H9 (cell line): ENCODE measurements around the gene CTH. TPM values are rescaled to one million over a fixed set of nuclear protein-coding genes. Genes with fewer than 3 reads are reported as not detected.

Source experiments
- DNase-seq: peaks from one replicate; pipeline ENCODE4 v3.0.0-alpha.2; 2017
- H2AFZ ChIP-seq: one replicate; pipeline ENCODE4 v1.6.1; 2013; ENCODE audit warnings: mild to moderate bottlenecking, low read length, control low read depth, moderate library complexity
- H2AK5ac ChIP-seq: 2 replicates; pipeline ENCODE4 v1.6.1; 2013; ENCODE audit warnings: low read length, control low read depth, mixed read lengths; ENCODE audit not compliant: insufficient read length
- H2BK120ac ChIP-seq: one replicate; pipeline ENCODE4 v1.6.1; 2013; ENCODE audit warnings: low read depth, mild to moderate bottlenecking, low read length, control low read depth, inconsistent platforms; ENCODE audit not compliant: poor library complexity, severe bottlenecking
- H2BK12ac ChIP-seq: 2 replicates; pipeline ENCODE4 v1.6.1; 2013; ENCODE audit warnings: low read length, control low read depth, mixed read lengths, low read depth; ENCODE audit not compliant: insufficient read length
- H2BK15ac ChIP-seq: 2 replicates; pipeline ENCODE4 v1.6.1; 2013; ENCODE audit warnings: low read depth, low read length, control low read depth
- H2BK20ac ChIP-seq: one replicate; pipeline ENCODE4 v1.6.1; 2013; ENCODE audit warnings: low read depth, mild to moderate bottlenecking, low read length, control low read depth, inconsistent platforms; ENCODE audit not compliant: poor library complexity, severe bottlenecking
- H2BK5ac ChIP-seq: 2 replicates; pipeline ENCODE4 v1.6.1; 2013; ENCODE audit warnings: low read length, control low read depth, mixed read lengths; ENCODE audit not compliant: insufficient read length
- H3K14ac ChIP-seq: 2 replicates; pipeline ENCODE4 v1.6.1; 2013; ENCODE audit warnings: low read length, control low read depth; ENCODE audit not compliant: insufficient read depth
- H3K18ac ChIP-seq: 2 replicates; pipeline ENCODE4 v1.6.1; 2013; ENCODE audit warnings: low read depth, mild to moderate bottlenecking, mixed read lengths, low read length, control low read depth; ENCODE audit not compliant: insufficient read length
- H3K23ac ChIP-seq: 2 replicates; pipeline ENCODE4 v1.6.1; 2013; ENCODE audit warnings: low read length, control low read depth, mixed read lengths, low read depth; ENCODE audit not compliant: insufficient read length
- H3K23me2 ChIP-seq: 2 replicates; pipeline ENCODE4 v1.6.1; 2013; ENCODE audit warnings: low read depth, mild to moderate bottlenecking, mixed read lengths, low read length, control low read depth; ENCODE audit not compliant: insufficient read length, poor library complexity, severe bottlenecking
- H3K27ac ChIP-seq: 2 replicates; pipeline ENCODE4 v1.5.1; 2013; ENCODE audit warnings: low read length, control low read depth, mixed read lengths, low read depth; ENCODE audit not compliant: insufficient read length
- H3K27me3 ChIP-seq: 2 replicates; pipeline ENCODE4 v1.6.1; 2013; ENCODE audit warnings: low read length, control low read depth, inconsistent platforms; ENCODE audit not compliant: insufficient read depth
- H3K4ac ChIP-seq: 2 replicates; pipeline ENCODE4 v1.6.1; 2013; ENCODE audit warnings: low read depth, mild to moderate bottlenecking, control low read depth, inconsistent platforms, low read length, moderate library complexity
- H3K4me1 ChIP-seq: 2 replicates; pipeline ENCODE4 v1.6.1; 2013; ENCODE audit warnings: low read length, control low read depth, inconsistent platforms; ENCODE audit not compliant: insufficient read depth
- H3K4me2 ChIP-seq: 2 replicates; pipeline ENCODE4 v1.6.1; 2013; ENCODE audit warnings: low read length, control low read depth, mixed read lengths; ENCODE audit not compliant: insufficient read length, insufficient read depth
- H3K56ac ChIP-seq: 2 replicates; pipeline ENCODE4 v1.6.1; 2013; ENCODE audit warnings: low read depth, mild to moderate bottlenecking, mixed read lengths, low read length, control low read depth; ENCODE audit not compliant: insufficient read length
- H3K79me1 ChIP-seq: 2 replicates; pipeline ENCODE4 v1.6.1; 2013; ENCODE audit warnings: low read depth, mild to moderate bottlenecking, moderate library complexity, low read length, control low read depth, inconsistent platforms; ENCODE audit not compliant: insufficient read depth, poor library complexity, severe bottlenecking
- H3K79me2 ChIP-seq: 2 replicates; pipeline ENCODE4 v1.6.1; 2013; ENCODE audit warnings: low read length, control low read depth, inconsistent platforms; ENCODE audit not compliant: insufficient read depth
- H3K9ac ChIP-seq: 2 replicates; pipeline ENCODE4 v1.6.1; 2013; ENCODE audit warnings: low read length, control low read depth, mixed read lengths; ENCODE audit not compliant: insufficient read length; ENCODE audit errors: extremely low read depth
- H3K9me3 ChIP-seq: one replicate; pipeline ENCODE4 v1.6.1; 2013; ENCODE audit warnings: low read depth, low read length, inconsistent platforms; ENCODE audit not compliant: control insufficient read depth
- H3T11ph ChIP-seq: one replicate; pipeline ENCODE4 v1.6.1; 2013; ENCODE audit warnings: mild to moderate bottlenecking, low read length, control low read depth, inconsistent platforms
- H4K20me1 ChIP-seq: one replicate; pipeline ENCODE4 v1.6.1; 2013; ENCODE audit not compliant: control insufficient read depth, insufficient read length, insufficient read depth
- H4K5ac ChIP-seq: 2 replicates; pipeline ENCODE4 v1.6.1; 2013; ENCODE audit warnings: low read depth, mild to moderate bottlenecking, mixed read lengths, low read length, control low read depth; ENCODE audit not compliant: insufficient read length
- H4K8ac ChIP-seq: replicated peaks from 2 replicates; pipeline ENCODE4 v1.6.1; 2013; ENCODE audit warnings: low read length, control low read depth, mixed read lengths, low read depth; ENCODE audit not compliant: insufficient read length
- H4K91ac ChIP-seq: 2 replicates; pipeline ENCODE4 v1.6.1; 2013; ENCODE audit warnings: low read depth, mild to moderate bottlenecking, moderate library complexity, mixed read lengths, low read length, control low read depth; ENCODE audit not compliant: insufficient read length
- H3K27ac Mint-ChIP-seq, 3 experiments: 2 replicates in 2 of 3; 3 replicates in 1 of 3; pipeline ENCODE4 v1.8.0; 2020 to 2021; ENCODE audit warnings: mixed read lengths in 3 of 3, mild to moderate bottlenecking in 1 of 3, moderate library complexity in 1 of 3
- H3K27me3 Mint-ChIP-seq: 2 replicates; pipeline ENCODE4 v1.8.0; 2021; ENCODE audit warnings: low read depth, mild to moderate bottlenecking, moderate library complexity, mixed read lengths
- H3K36me3 Mint-ChIP-seq, 3 experiments: 2 replicates in 2 of 3; 3 replicates in 1 of 3; pipeline ENCODE4 v1.8.0; 2020 to 2021; ENCODE audit warnings: low read depth in 3 of 3, mixed read lengths in 3 of 3; ENCODE audit not compliant: insufficient read depth in 1 of 3
- H3K4me1 Mint-ChIP-seq, 2 experiments: 2 replicates each; pipeline ENCODE4 v1.8.0; 2020; ENCODE audit warnings: mixed read lengths in 2 of 2
- H3K4me3 Mint-ChIP-seq, 2 experiments: 2 replicates in 1 of 2; 3 replicates in 1 of 2; pipeline ENCODE4 v1.8.0; 2020 to 2021; ENCODE audit warnings: mild to moderate bottlenecking in 2 of 2, mixed read lengths in 2 of 2, moderate library complexity in 1 of 2
- H3K9me3 Mint-ChIP-seq, 2 experiments: 2 replicates in 1 of 2; 3 replicates in 1 of 2; pipeline ENCODE4 v1.8.0; 2020; ENCODE audit warnings: mild to moderate bottlenecking in 2 of 2, mixed read lengths in 2 of 2, moderate library complexity in 1 of 2
- WGBS: extraction: QIAGEN DNeasy Blood & Tissue Kit; methylation state at CpG from one replicate; pipeline ENCODE4 v1.1.7; 2013; ENCODE audit warnings: missing lambda C conversion rate, low lambda C conversion rate, mixed read lengths; ENCODE audit not compliant: insufficient read length; ENCODE audit errors: extremely low coverage; 5-methylcytosine and 5-hydroxymethylcytosine counted together
- total RNA-seq: library from RNA; stranded (reverse); gene quantifications from 2 replicates; pipeline ENCODE4 v1.2.1, GENCODE V29; 2021
- TF ChIP-seq, protein P1 (sequence below): fragments of 200-600 bp; sonication (generic); conservative IDR thresholded peaks from 3 replicates; pipeline ENCODE4 v1.8.0; 2021; ENCODE audit warnings: antibody characterized with exemption, mild to moderate bottlenecking

Gene CTH
- total RNA-seq, 1 experiment from 2014 or later = 15.5 TPM

DNA sequence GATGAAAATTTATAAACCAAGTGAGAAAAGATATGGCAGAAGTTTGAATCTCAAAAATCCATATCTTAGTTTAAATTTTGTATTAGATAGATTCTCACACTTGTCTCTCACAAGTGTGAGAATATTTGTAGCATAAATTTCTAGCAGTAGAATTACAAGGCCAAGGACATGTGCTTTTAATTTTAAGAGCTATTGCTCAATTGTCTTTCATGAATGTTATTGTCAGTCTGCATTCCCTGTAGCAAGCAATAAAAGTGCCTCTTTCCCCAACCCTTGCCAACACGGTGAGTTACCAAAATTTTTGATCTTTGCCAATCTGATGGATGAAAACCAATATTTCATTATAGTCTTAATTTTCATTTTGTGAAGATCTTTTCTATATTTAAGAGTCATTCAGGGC, 64.0 kb downstream of the CTH start:
- no peaks in the 10 kb centered on the region for H3K4me1 Mint-ChIP-seq
- DNase-seq = no peak

More for the DNA sequence above, 64.0 kb downstream of the CTH start:
- Histone ChIP-seq H3K14ac (no peak overlapping the region), H2BK12ac (no peak overlapping the region), H3K27me3 (no peaks in the 10 kb centered on the region), H2BK5ac (no peak overlapping the region), H4K20me1 (no peaks in the 10 kb centered on the region), H4K8ac (no peak overlapping the region), H4K91ac (no peak overlapping the region), H2BK120ac (no peak overlapping the region), H3K56ac (no peak overlapping the region), H2BK15ac (no peak overlapping the region), H2BK20ac (no peak overlapping the region), H3K23ac (no peak overlapping the region), H3T11ph (no peak overlapping the region), H3K79me1 (no peaks in the 10 kb centered on the region), H3K79me2 (no peaks in the 10 kb centered on the region), H3K9ac (no peak overlapping the region), H3K4me2 (no peak overlapping the region), H3K9me3 (no peaks in the 10 kb centered on the region), H3K18ac (no peak overlapping the region), H2AFZ (no peak overlapping the region), H3K27ac (no peak overlapping the region), H4K5ac (no peak overlapping the region), H3K23me2 (no peaks in the 10 kb centered on the region), H3K4ac (no peak overlapping the region), H3K4me1 (no peaks in the 10 kb centered on the region), H2AK5ac (no peak overlapping the region)
- H3K4me3 Mint-ChIP-seq = no peak overlapping the region
- no peaks in the 10 kb centered on the region for H3K27me3 Mint-ChIP-seq
- TF ChIP-seq, protein P1, sequence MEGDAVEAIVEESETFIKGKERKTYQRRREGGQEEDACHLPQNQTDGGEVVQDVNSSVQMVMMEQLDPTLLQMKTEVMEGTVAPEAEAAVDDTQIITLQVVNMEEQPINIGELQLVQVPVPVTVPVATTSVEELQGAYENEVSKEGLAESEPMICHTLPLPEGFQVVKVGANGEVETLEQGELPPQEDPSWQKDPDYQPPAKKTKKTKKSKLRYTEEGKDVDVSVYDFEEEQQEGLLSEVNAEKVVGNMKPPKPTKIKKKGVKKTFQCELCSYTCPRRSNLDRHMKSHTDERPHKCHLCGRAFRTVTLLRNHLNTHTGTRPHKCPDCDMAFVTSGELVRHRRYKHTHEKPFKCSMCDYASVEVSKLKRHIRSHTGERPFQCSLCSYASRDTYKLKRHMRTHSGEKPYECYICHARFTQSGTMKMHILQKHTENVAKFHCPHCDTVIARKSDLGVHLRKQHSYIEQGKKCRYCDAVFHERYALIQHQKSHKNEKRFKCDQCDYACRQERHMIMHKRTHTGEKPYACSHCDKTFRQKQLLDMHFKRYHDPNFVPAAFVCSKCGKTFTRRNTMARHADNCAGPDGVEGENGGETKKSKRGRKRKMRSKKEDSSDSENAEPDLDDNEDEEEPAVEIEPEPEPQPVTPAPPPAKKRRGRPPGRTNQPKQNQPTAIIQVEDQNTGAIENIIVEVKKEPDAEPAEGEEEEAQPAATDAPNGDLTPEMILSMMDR = no peak
- no CpG with 5 or more reads among the region's 1 CpG for WGBS
- H3K9me3 Mint-ChIP-seq = no peaks in the 10 kb centered on the region; a peak in 1 of 5 replicates
- no peak overlapping the region for H3K27ac Mint-ChIP-seq
- no peaks in the 10 kb centered on the region for H3K36me3 Mint-ChIP-seq
